Astrocyte of the cerebellum (primary cell): ENCODE results near the gene RGP1.

Source experiments
- DNase-seq: peaks from one replicate; pipeline ENCODE4 v3.0.0-alpha.2; 2011; ENCODE audit warnings: low read depth
- H3K4me3 ChIP-seq: 2 replicates; pipeline ENCODE4 v1.5.1; 2011; ENCODE audit warnings: mild to moderate bottlenecking, low read depth, low read length, moderate library complexity
- in situ Hi-C: cut with HindIII; loops from 2 replicates; pipeline ENCODE4 v1.10.0; 2017; ENCODE audit warnings: low sequenced_read_pairs
- TF ChIP-seq, protein P1 (sequence below): IDR thresholded peaks from 2 replicates; pipeline ENCODE4 v1.5.1; 2012; ENCODE audit warnings: low read length, low read depth, moderate library complexity, mild to moderate bottlenecking; ENCODE audit errors: missing control alignments

RGP1 gene

DNA sequence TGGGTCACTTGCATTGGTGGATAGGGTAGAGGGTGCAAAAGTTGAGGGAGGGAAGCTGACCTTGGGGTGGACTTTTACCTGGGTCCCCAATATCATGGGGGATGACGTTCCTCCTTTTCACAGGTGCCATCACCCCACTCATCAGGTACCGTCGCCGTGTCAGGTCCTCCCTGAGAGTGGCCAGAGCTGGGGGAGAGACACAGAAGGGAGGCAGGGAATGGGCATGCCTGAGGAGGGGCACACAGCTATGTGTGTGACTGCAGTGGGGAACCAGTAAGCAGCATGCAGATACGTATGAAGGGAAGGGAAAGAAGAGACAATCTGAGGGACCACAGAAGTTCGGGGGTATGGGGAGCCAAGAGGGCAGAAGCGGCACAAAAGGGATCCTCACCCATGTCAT is 10.2 kb upstream of the RGP1 start:
- in situ Hi-C loops: no loop called here
- TF ChIP-seq, protein P1, sequence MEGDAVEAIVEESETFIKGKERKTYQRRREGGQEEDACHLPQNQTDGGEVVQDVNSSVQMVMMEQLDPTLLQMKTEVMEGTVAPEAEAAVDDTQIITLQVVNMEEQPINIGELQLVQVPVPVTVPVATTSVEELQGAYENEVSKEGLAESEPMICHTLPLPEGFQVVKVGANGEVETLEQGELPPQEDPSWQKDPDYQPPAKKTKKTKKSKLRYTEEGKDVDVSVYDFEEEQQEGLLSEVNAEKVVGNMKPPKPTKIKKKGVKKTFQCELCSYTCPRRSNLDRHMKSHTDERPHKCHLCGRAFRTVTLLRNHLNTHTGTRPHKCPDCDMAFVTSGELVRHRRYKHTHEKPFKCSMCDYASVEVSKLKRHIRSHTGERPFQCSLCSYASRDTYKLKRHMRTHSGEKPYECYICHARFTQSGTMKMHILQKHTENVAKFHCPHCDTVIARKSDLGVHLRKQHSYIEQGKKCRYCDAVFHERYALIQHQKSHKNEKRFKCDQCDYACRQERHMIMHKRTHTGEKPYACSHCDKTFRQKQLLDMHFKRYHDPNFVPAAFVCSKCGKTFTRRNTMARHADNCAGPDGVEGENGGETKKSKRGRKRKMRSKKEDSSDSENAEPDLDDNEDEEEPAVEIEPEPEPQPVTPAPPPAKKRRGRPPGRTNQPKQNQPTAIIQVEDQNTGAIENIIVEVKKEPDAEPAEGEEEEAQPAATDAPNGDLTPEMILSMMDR: no peak
- no peak for DNase-seq
- no peak overlapping the region for H3K4me3 ChIP-seq

DNA sequence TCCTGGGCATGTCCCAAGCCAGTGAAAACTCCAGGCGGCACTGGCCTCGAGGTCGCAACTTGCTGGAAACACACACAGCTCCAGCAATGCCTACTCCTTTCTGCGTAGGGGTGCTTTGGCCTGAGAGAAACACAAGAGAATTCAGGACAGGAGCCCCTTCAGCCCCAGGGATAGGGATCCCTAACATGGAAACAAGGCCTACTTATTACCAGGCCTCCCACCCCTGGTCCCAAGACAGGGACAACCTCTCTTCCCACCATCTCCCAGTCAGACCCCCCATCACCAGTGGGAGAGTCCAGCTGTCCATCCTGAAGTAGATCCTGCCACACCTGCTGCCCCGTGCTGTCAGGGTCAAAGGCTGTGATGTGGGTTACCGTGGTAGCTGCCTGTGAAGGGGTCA is 8.8 kb upstream of the RGP1 start:
- DNase-seq: no peak
- in situ Hi-C loops: no loop called here
- TF ChIP-seq, protein P1: no peak
- H3K4me3 ChIP-seq: no peak overlapping the region

DNA sequence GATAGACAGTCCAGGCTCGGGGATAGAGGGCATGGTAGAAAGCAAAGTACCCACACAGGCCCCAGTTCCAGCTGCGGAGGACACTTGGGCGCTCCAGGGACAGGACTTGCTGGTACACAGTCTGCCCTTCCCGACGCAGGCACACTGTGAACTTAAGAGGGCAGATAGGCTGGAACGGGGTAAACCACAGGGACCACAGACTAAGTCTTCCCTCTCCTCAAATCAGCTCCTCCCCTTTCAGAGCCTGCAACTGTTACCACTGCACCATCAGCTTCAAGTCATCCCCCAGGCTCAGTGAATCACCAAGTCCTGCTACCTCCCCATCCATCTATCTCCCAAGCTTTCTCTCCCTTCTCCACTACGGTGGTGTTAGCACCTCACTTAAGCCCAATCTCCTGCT is 7.3 kb upstream of the RGP1 start:
- no peak for DNase-seq
- TF ChIP-seq, protein P1: no peak
- H3K4me3 ChIP-seq: no peak overlapping the region
- in situ Hi-C loops: no loop called here

DNA sequence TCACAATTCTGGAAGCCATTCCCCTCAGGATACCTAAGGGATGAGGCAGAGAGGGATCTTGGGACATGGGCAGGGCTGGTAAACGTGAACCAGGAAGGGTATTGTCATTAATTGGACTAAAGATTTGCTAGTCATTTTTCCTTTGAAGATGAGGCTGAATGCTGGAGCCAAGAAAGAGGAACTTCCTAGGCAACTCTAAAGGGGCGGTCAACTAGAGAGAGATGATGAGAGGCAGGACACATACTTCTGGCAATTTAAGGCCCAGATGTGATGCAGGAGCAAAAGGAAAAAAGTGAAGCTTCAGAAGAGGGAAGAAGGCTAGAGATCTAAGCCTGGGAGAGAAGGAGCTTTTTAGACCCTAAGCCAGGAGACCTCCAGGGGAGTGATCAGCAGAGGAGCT is 5.6 kb upstream of the RGP1 start:
- TF ChIP-seq, protein P1: no peak
- H3K4me3 ChIP-seq: no peak overlapping the region
- DNase-seq: no peak
- in situ Hi-C loops: no loop called here

DNA sequence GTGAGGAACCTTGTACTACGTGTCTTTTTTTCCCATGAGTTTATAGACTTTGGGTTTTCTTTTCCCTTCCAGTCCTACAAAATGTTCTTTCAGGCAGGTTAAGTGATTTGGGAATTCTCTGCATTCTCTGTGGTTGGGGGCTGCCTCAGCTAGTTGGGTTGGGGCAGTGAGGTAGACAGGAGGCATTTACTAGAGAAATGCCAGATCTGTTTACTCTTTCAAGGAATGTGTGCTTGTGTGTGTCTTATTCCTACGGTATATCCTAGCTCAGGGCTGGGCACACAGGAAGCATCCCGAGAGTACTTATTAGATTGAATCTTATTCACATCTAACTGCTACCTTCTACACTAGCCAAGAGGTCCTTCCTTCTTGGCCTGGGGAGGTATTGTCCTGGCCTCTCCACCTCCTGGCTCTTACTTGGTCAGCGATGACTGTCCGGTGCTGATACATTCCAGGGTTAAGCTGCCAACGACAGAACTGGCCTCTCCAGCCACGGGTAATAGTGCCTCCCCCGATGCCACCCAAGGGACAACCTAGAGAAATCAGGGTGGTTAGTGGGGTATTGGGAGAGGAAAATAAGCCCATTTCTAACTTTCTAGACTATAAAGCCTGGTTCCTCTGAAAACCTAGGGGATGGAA is 5.1 kb upstream of the RGP1 start:
- no peak overlapping the region for H3K4me3 ChIP-seq
- in situ Hi-C loops: no loop called here
- TF ChIP-seq, protein P1: no peak
- DNase-seq: no peak

DNA sequence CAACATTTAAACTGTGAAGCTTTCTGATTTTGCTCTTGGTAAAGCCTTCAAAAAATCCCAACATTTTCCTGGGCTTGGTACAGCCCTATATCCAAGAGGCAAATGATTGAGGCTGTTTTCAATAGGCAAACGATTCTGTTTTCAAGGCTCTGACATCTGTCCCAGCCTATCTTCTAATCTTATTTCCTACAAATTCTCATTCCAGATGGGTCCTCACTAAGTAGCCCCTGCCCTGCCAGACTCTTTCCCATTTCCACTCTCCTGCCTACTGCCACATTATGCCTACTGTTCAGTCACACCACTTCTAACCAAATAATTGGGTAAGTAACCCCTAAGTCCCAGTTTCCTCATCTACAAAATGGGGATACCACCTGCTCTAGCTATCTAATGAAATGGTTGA is 3.5 kb upstream of the RGP1 start:
- TF ChIP-seq, protein P1: no peak
- in situ Hi-C loops: loop anchor here (5.0 kb wide), 1 partner anchor 67 kb away; the partner anchor contains the start of gene SPAG8
- H3K4me3 ChIP-seq: no peak overlapping the region
- DNase-seq: no peak
